NCI-H1694 treated with DMSO at 0.1 percent for 48 hours (cell line): ENCODE measurements around the gene CA10.

Experiments
- DNase-seq: peaks from one replicate; lab custom pipeline; 2025; lab: John Stamatoyannopoulos, UW

The CA10 gene

DNA sequence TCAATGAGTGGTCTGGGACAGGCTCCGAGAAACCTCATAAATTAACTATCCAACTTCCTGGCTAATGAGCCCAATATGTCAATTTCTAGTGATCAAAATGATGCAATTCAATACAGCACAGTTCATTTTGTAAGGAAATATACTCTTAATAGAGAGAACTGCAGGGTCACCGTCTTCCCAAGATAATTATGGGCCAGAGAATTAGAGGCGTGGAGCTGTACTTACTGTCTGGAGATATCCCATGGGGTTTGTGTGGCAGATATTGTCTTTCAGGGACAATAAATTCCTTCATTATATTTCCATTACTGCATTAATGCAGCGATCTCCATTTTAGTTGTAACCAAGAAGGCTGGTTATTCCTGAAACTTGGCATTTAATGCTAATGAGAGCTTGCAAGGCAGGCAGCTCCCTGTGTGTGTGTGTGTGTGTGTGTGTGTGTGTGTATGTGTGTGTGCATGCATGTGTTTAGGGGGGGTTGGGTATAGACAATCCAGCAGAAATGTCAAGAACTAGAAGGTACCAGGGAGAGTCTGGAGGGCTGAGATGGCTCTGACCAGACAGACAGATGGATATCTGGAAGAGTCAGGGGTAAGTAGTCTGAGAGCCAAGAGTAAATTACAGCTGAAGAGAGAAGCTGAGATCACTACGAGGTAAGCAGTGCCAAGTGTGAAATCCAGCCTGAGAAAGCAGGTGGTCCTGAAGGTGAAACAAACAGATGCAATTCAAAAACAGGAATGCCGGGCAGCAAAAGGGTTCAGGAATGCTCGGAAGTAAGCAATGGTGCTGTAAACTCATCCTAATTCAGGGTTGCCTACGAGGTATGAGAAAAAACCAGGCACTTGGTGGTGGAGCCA, 393.0 kb downstream of the CA10 start:
- DNase-seq, result peak; percentile 29

DNA sequence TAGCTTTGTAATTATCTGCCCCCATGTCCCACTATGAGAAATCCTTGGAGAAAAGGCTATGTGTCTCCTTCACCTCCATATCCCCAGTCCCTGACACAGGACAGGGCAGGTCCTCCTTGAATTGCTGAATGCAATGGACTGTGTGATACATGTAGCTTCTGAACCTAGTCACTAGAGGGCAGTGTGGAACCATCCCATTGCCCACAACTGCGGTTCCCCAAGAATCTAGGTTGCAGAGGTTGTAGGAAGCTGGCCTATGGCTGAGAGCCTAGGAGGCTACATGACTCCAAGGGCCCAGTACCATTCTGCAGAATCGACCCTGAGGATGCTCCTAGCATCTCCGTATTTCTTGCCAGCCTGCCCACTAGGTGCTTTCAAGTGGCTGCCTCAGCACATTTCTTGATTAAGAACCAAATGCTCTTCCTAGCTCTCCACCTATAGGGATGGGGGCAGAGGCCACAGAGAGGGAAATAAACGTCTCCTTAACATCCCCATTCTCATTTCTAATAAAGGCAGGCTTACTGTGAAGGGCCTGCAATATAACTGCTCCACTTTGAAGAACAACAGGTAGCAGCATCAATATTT, 394.0 kb downstream of the CA10 start:
- DNase-seq, result peak; percentile 87

DNA sequence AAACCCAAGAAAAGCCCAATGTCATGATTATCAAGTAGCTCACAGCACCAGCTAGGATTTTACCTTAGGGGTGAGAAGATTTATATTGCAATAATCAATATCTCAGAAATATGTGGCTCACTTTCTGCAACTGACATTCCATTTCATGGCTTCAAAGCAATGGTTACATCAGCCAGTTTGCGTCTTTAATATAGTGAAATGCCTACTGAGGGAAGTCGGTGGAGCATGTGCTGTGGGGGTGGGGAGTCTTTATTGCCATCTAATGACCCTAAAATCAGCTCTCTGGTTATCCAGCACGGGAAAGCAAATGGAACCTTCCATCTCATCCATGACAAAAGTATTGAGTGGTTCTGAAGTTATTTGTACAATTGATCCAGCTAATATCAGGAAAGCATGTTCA, 395.5 kb downstream of the CA10 start:
- no peak for DNase-seq

DNA sequence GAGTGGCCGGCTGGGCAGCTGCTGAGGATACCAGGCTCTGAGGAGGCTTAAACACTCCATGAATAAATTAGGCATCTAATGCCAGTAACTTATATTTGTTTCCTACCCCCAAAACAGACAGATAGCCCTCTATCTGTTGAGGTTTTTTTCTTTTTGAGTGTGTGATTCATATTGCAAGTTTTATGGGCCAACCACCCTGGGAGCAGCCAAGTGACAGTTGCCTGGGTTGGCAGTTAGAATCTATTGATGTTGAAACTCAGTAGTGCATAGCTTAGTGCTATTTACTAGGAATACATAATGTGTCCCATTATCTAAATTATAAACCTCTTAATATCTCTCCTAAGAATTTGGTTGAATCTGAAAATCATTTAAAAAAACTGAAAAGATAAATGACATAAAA, 397.4 kb downstream of the CA10 start:
- no peak for DNase-seq

DNA sequence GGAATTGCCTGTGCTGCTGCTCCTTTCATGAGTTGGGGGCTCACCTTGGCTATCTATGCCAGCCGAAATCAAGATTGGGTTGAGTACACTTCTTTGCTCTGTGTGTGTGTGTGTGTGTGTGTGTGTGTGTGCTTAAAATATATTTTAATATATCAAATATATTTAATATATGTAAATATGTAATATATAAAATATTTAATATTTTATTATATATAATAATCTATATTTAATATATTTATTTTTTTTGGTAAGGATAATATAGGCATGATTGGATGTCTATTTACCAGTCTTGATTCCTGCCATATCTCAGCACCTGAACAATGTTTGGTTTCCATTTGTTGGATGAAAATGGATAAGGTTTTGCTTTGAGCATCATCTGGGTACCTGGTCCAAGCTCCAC, 399.3 kb downstream of the CA10 start:
- DNase-seq, result no peak

DNA sequence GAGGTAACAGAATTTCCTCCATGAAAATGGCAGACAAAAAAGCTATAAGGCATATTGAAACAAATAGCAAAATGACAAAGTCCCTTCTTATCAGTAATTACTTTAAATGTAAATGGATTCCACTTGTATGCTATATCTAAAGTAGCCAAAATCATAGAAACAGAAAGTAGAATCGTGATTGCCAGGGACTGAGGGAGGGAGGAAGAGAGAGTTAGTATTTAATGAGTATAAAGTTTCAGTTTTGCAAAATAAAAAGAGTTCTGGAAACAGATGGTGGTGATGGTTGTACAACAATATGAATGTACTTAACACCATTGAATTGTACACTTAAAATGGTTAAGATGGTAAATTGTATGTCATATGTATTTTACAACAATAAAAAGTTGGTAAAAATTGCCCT, 407.4 kb downstream of the CA10 start:
- no peak for DNase-seq

DNA sequence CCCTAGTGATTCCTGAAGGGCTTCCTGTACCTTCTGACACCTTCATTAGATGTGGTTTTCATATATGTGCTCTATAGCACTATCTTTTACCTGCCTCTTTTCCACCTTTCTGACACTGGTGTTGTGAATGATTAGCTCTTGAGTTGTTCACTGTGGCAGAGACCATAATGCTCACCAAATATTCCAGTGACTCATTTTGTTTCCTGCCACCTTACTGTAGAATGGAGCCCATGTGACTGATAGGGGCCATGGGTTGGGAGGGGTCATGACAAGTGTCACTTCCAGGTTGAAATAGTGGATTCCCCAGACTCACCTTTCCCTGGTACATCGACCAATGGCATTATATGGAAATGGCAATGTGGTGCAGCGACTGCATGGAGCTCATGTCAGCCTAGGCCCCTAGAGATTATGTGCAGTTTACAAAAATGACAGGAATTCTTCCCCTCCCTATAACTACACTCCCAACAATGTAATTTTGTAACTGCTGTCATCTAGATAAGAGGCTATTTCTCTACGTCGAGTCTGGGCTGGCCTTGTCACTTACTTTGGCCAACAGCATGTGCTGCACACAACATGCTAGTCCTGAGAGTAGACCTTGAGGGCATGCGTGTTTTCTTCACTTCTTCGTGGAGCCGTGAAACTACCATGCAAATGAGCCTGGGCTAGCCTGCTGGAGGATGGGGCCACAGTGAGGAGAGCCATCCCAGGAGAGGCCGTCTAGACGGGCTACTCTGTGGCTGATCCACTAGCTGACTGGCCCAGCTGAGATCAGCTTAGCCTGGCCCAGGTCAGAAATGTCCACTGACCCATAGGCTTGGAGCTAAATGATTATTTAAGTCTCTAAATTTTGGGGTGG, 409.5 kb downstream of the CA10 start:
- DNase-seq, result no peak

DNA sequence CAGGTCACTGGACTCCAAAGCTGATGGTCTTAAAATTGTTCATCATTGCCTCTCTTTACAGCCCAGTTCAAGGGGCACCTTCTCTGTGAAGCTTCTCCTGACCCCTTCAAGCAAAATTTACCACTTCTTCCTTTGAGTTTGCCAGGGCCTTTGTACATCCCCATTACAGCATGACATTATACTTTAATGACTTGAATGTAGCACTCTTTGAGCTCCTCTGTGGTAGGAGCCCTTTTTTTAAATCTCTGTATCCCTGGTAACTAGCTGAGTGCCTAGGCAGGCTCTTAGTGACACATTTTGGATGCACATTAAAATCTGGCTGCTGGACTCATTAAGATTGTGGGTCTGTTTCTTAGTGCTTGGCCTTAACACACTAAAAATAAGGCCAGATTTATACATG, 412.1 kb downstream of the CA10 start:
- DNase-seq, result no peak

DNA sequence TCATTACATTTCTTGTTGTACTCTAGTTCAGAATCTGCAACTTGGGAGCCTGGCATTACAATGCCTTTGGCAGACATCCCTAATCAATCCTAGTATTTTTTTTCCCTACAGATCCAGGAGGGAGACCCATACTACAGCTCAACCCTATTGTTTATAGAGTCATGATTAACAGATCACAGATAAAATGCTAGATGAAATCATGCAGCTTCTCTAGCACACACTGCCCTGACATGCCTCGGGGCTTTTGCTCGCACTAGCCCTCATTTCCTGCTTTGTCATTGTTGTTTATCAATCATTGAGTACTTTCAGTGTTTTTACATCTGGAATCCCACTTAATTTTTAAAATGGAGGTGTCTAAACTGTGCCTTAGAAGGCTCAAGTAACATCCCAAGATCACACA, 412.5 kb downstream of the CA10 start:
- DNase-seq, result no peak

DNA sequence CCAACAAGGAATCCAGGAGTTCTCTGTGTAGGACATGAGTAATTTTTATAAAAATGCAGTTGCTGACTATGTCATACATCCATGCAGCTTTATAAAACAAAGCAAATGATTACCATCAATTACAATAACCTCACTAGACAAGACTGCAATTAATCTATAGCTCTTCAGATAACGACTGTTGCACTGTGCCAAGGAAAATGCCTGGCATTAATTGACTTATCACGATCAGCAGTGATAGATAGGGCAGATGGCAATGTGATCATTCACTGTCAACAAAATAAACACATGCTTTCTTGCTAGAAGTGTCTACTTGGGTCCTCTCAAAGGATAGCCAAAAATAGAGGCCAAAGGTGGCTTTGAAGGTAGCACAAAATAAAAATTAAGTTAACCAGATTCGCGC, 415.0 kb downstream of the CA10 start:
- no peak for DNase-seq

DNA sequence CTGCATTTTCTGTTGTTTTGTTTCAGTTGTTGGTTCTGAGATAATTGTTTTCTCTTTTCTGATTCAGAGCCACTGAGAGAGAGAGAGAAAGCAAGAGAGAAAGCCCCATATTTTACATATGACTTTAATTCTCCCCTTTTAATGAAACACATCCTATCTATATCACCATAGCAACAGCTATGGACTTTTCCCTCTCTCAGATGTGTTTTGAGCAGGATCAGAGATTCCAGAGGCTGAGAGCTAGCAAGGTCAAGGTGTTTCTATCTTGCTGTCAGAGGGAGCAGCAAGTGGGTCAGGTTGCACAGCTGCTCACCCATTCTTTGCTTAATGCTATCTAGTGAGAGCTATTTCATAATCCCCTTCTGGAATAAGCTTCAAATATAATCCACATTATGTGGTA, 415.9 kb downstream of the CA10 start:
- no peak for DNase-seq

DNA sequence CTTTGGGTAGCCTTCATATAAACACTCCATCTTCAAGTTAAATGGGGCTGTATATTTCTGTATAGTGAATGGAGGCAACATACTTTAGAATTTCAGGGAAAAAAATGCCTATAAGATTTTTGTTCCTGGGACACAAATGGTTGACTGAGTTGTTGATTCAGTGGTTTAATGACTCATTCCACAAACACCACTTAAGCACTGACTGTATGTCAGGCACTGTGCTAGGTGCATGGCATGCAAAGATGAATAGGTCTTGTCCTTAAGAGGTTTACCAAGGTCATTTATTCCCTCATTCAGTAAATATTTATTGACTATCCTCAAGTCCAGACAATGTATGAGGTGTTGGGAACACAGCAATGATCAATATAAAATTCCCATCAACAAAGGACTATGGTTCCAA, 417.1 kb downstream of the CA10 start:
- DNase-seq, result no peak

DNA sequence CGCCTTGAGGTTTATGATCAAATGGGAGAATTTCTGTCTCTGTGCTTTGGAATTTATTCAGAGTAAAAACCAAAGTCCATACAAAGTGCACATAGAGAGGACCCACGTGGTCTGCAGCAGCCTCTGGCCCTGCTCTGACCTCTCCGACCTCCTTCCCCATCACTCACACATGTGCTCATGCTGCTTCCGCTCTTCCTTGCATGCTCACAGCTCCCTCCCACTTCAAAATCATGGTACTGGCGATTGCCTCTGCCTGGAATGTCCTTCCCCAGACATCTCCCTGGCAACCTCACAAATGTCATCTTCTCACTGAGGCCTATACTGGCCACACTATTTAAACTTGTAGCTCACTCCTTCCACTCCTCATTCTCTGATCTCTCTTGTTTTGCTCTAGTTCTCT, 418.0 kb downstream of the CA10 start:
- DNase-seq, result no peak

DNA sequence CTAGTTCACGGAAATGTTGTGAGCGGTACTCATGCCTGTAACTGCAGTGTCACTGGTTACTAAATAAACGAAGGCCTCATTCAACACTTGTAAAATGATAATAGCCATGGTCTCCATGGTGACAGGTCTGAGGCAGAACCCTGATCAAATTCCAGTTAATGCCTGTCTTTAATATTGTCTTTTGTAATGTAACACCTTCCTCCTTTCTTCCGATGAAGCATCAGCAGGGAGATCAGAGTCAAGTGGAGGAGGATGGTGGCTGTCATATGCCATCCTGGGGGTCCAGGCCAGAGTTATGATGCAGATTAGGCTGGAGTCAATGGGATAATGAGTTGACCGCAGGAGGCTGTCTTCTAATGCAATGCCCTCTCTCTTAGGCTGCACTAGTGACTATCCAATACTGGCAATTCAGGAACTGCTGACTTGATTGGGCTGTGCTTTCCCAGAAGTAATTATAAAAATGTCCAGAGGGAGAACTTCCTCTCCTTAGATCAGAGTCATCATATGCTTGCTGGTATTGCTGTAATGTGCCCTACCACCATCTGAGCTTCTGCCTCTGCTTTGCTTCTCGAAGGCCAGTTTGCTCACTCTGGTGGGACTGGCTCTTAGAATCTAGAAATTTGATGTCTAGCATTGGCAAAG, 419.1 kb downstream of the CA10 start:
- DNase-seq, result no peak

DNA sequence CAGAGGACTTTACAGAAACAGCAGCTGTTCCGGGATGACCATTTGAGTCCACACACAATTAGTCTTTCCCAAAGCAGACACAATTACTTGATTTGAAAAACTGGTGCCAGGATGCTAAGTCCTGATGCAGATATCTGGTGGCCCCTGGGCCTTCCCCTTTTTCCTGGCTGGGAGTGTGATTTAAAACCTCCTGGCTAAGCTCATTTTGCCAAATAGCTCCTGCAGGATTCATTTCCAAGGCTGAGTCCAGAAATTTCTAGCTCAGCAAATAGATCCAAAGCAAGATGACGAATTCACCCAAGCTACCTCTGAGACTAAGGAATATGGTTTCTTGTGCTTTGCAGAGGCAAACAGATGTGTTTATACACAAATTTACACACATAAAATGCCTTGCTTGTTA, 422.2 kb downstream of the CA10 start:
- no peak for DNase-seq

DNA sequence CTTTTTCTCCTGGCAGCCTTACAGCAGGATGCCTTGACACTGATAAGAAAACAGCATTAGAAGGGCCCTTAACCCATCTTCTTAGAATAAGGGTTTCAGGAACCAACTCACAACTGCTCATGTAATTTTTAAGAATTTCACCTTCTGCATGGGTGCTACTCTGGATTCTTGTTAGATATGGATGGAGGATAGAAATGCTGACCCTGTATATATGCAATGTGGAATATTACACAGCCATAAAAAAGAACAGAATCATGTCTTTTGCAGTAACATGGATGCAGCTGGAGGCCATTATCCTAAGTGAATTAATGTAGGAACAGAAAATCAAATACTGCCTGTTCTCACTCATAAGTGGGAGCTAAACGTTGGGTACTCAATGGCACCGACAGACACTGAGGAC, 423.5 kb downstream of the CA10 start:
- DNase-seq, result no peak

DNA sequence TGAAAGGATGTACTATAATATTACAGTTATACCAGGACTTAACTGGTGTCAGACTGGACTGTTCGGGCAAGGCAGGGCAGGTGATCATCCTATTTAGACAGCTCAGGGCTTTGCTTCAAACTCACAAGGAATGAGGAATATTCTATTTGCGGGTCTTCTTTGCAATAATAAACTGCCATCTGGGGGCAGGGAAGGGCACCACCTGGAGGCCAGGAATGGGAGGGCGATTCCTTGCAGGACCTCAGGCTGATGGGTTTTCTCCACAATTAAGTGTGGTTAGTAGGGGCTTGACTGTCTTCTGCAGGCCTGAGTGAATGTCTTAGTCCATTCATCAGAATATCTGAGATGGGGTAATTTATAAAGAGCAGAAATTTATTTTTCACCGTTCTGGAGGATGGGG, 424.1 kb downstream of the CA10 start:
- DNase-seq, result no peak

DNA sequence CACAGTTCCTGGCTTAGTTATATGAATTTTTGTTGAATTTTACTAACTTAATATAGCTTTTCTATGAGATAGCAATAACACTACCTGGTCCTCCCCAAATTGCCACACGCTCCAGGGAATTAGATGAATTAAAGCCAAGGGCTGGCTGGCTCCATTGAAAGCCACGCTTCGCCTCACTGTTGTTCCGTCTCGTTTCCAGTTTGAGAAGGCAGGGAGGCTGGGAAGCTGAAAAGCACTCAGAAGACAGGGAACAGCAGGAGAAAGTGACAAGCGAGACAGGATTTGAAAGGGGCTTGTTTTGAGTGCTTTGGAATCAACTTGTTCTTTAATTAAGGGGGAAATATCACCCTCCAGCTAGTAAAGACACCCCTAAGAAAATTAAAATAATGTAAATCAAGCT, 425.3 kb downstream of the CA10 start:
- DNase-seq, result no peak

DNA sequence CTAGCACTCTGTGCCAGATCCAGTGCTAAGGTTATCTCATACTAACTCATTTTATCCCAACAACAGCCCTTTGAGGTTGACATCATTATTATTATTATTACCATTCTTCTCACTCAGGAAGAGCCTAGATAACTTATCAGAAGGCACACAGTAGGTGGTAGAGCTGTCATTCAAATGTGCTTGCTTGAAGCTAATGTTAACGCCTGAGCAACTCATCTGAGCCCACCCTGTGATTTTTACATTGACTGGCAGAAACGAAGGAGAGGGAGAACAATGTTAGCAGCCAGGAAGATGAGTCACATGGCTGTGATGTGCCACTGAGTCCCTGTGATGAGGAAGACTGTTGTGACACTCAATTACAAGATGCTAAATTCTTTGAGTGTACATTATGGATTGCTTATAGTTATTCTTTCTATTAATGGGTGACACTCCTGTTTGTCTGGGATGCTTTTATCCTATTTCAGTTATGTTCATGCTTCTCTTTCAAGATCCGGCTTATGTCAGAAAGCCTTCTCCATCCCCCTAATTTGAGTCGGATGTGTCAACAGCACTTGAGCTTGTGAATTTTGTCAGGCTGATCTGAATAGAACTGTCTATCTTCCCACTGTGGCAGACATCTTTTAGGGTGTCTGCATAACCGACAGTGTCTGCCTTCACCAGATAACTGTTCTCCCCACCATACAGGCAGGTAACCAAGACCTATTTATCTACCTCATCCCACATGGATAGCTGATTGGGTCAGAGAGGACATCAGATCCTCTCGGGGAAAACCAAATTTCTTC, 426.4 kb downstream of the CA10 start:
- no peak for DNase-seq

DNA sequence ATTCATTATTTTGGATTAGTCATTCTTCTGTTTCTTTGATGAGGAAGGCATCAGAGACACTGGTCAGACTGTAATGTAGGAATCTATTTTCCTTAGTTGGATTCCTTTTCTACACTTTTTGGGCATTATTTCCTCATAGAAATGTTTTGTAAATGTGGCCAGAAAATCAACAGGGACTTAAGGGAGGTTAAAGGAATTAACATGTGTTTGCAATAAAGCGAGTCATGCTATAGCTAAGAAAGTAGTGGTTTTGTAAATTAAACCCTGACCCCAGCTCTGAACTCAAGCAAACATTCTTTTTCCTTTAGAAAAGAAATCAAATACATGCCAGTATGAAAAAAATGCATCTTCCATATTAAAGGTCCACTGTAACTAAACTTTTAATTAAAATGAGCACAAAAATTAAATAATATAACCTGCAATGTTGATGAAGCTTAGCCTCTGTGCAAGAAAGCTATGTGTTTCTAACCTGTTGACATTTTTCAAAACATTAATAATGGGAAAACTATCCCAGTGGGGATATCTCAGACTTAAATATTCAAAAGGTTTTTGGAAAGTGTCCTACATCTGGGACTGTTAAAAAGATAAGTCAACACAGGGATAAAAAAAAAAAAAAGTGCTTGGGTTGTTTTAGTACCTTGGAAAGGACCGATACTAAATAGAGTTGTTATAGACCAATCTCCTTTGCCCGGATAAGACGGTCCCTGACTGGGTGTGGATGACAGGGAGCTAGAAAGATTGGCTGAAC, 428.0 kb downstream of the CA10 start:
- DNase-seq, result no peak

DNA sequence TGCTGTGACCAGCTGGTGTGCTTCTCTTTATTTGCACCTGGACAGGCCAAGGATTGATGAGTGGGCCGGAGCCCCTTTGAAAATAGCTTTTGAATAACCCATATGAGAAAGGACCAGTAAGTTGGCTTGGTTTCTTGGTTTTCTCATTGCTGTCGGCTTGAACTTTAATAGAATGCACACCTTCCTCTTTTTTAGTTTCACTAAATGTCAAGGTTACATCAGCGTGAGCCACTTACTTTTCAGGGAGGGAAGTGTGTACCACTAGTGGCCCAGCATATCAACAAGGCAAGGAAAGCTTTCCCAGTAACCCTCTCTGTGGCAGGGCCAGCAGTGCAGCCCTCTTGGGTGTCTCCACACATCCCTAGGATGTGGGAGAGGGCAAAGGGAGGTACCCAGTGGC, 433.3 kb downstream of the CA10 start:
- no peak for DNase-seq
